Measurements from ENCODE around the gene KRTAP22-2.

The KRTAP22-2 gene

GRCh38 chr21:30552782-30553181 is 37.4 kb downstream of the KRTAP22-2 start:
- no peak overlapping the region for H3K4me3 ChIP-seq (replicated peaks; ENCODE audit: low read depth, low read length)
- no peak for DNase-seq (ENCODE audit: extremely low read depth, low read depth)
- TF ChIP-seq CTCF (IDR thresholded peaks at IDR 0.05; ENCODE audit: low read depth, low read length, missing control alignments), result no peak

- no peak for TF ChIP-seq CTCF (IDR thresholded peaks at IDR 0.05; ENCODE audit: low read depth, low read length, missing control alignments)
- H3K4me3 ChIP-seq (replicated peaks; ENCODE audit: low read depth, low read length), result no peak within 1 kb of the TSS
- DNase-seq (ENCODE audit: extremely low read depth, low read depth), result no peak
Observed at GRCh38 chr21:30541764-30542163, 48.4 kb downstream of the KRTAP22-2 start, which contains the start of gene KRTAP19-6. TSS of gene KRTAP19-6 (minus strand) at chr21:30541864. CDS start at chr21:30541833, 31 bp downstream.

Measured in HFF-Myc (cell line).